ENCODE measurements around the gene TEKTIP1. TPM values are rescaled to one million over a fixed set of nuclear protein-coding genes. Genes with fewer than 3 reads are reported as not detected.

Gene TEKTIP1
- total and polyA plus RNA-seq, 9 of the 15 experiments (the other 6 are each of a cell fraction or from before 2014, with no cell fraction given) = 0.66 TPM; not detected in 8

GRCh38 chr19:3522421-3523360, 16.3 kb upstream of the TEKTIP1 start:
- ATAC-seq (no peak), DNase-seq (ENCODE audit: extremely low read depth in 1 of 4, low spot score in 3 of 4) (no peak), FAIRE-seq (no peak)
- Histone ChIP-seq H3K9ac (ENCODE audit: insufficient read depth in 1 of 2, low read depth in 2 of 2, low read length in 2 of 2) (peak overlapping the region in 1 of 2 experiments; percentile 72; a peak in 2 of 4 replicates), H3K9me1 (ENCODE audit: control insufficient read depth, insufficient read depth, low read length) (peaks cover 4% of the 10 kb centered on the region), H3K36me3 (ENCODE audit: control insufficient read depth, insufficient read depth, low read length) (peaks cover 63% of the 10 kb centered on the region; the same call in 1 of the 3 replicates), H3K4me1 (replicated peaks in 1 of 2; ENCODE audit: control insufficient read depth in 2 of 2, insufficient read depth in 2 of 2, low read length in 2 of 2) (peaks cover 19 to 80% of the 10 kb centered on the region in 2 experiments), H3K4me2 (ENCODE audit: insufficient read depth, low read length) (no peak overlapping the region), H3K9me3 (replicated peaks; ENCODE audit: control insufficient read depth, insufficient read depth, low read depth, low read length) (no peaks in the 10 kb centered on the region), H3K4me3 (no peak overlapping the region), H4K20me1 (replicated peaks; ENCODE audit: control insufficient read depth, insufficient read depth, low read length) (peaks cover 12% of the 10 kb centered on the region; the same call in 1 of the 2 replicates), H3K27ac (ENCODE audit: extremely low read depth, low read depth, low read length) (no peak overlapping the region), H3K79me2 (ENCODE audit: control insufficient read depth, insufficient read depth, low read length) (peaks cover 52% of the 10 kb centered on the region), H2AFZ (ENCODE audit: low read depth, low read length) (no peak overlapping the region), H3K27me3 (ENCODE audit: control insufficient read depth in 2 of 2, insufficient read depth in 2 of 2, low read length in 2 of 2) (no peaks in the 10 kb centered on the region)
- no TSS peak for BruUV-seq (replicated peaks)
- CTCF ChIA-PET (ENCODE audit: low intra/inter-chr PET ratio) = no interaction called here
- in situ Hi-C loops (cut with MboI) (no loop called here), intact Hi-C loops (cut with micrococcal nuclease) (no loop called here)
- WGBS (ENCODE audit: insufficient coverage, low coverage, missing lambda C conversion rate) = 92% methylated on average over 27 of the region's 40 CpGs
- POLR2A ChIA-PET = interaction anchor here (1.4 kb wide), 1 partner anchor 11 kb away, joined by 4 read pairs; no protein-coding TSS in a partner anchor
- TF ChIP-seq PCBP1 (IDR thresholded peaks at IDR 0.05; ENCODE audit: low read depth, low read length, poor library complexity, severe bottlenecking) (peak; percentile 46), NR2C2 (CRISPR knock-in tag; IDR thresholded peaks at IDR 0.05) (no peak), NR2C2 (tag; IDR thresholded peaks at IDR 0.05) (no peak), RBFOX2 (IDR thresholded peaks at IDR 0.05; ENCODE audit: low read depth, low read length) (peak; percentile 16; the same call in 1 of the 2 replicates)

Data from K562 (cell line).